Measurements from ENCODE around the gene SPATA4. TPM values are rescaled to one million over a fixed set of nuclear protein-coding genes. Genes with fewer than 3 reads are reported as not detected.
"Not testable (repeated sequence)": the region's sequence is repeated elsewhere in the genome, so short reads cannot be mapped to it uniquely, and the experiment has no call there.

Gene SPATA4
- not detected in 2 replicates for total RNA-seq (2014; rRNA removed; shearing (Covaris generic); ENCODE audit: low replicate concordance)

DNA sequence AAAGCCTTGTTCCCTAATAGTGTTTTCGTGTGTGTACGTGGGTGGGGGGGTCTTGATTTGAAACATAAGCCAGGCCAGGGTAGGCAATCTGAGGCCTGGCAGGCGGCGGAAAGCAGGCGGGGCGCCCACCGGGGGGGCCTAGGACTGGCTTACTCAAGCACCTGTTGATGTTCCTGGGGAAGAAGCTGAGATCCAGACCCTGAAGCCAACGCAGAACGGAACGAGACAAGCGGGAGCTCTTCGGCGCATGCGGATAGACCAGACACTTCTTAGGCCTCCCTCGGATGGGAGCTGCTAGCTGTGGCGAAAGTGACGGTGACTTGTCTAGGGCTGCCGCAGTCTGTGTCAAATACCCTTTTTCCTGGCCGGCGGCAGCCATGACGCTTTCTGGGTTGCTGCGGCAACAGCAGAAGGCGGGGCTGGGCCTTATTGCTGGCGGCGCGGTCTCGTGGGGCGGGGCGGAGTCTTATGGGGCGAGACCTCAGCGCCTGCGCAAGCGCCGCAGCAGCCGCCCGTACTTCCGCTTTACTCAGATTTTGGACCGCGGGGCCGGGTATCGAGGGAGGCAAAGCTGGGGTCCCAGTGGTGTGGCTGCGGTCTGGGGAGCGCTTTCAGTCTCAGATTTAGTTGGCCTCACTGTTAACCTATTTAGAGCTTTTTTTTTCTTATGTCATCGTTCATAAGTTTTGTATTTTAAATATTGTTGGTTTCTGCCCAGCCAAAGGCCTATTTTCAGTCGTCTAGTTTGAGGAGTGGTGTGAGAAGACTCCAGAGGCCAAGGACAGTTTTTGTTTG, at the start of gene SPATA4:
Gene SPATA4 (minus strand): TSS at position 402 of the 795 bp plus-strand sequence. CDS start 23 bp downstream, at position 379.
- DNase-seq = peak; percentile 88
- Histone ChIP-seq H3K27me3 (no peaks in the 10 kb centered on the region), H3K36me3 (no peaks in the 10 kb centered on the region), H3K4me3 (peak within 1 kb of the TSS; percentile 57), H3K9me3 (no peaks in the 10 kb centered on the region)

DNA sequence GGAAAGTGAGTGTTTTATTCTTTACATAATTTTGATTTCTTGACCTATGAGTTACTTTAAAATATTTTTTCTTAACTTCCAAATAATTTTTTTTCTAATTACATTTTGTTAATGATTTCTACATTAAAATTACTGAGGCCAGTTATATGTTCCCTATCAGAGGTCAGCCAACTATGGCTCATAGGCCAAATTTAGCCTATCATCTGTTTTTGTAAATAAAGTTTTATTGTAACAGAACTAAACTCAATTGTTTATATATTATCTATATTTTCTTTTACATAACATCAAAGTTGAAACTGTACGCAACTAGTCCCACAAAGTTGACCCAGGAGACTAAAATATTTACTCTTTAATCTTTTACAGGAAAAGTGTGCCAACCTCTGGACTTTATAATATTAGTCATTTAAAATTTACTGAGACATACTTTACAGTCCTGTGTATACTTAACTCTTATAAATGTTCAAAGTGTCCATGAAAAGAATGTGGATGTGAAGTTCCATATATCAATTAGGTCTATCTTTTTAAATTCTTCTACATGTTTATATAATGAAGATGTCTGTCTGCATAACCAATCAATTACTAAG, 47.5 kb upstream of the SPATA4 start:
- Histone ChIP-seq H3K36me3 (no peaks in the 10 kb centered on the region), H3K27me3 (no peaks in the 10 kb centered on the region), H3K4me3 (no peak overlapping the region), H3K9me3 (no peaks in the 10 kb centered on the region)
- DNase-seq = no peak

DNA sequence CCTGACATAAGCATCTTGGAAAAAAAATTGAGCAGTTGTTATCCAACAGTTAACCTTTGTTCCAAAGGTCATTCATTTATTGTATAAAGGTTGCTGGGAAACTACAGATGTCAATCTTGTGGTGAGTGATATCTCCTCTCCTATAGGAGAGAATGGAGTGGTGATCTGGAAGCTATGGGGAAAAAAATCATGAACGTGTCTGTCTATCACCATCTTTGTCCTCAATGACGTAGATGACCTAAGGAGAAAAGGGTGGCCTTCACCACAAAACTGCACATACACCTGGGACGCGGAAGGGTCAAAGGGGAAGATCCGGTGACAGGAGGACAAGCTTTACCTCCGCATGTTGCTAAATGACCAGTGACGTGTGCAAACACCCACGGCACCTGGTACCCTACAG, 46.3 kb upstream of the SPATA4 start:
- Histone ChIP-seq H3K27me3 (no peaks in the 10 kb centered on the region), H3K36me3 (no peaks in the 10 kb centered on the region), H3K9me3 (no peaks in the 10 kb centered on the region), H3K4me3 (no peak overlapping the region)
- no peak for DNase-seq

DNA sequence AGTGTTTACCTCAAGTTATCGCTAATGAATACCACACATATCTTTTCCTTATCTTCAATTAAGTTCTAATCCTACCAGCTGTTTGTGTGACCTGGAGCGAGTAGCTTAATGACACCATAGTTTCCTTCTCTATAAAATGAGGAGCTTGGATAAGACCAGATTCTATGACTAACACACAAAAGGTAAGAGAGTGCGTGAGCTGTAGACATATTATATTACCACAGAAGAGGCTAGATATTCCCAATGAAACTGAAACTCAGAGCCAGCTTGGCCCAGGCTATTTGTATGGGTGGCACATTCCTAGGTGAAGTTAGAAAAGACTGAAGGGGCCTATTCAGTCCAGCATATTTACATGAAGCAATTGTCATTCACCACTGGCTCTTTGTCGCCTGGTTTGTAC, 43.4 kb upstream of the SPATA4 start:
- Histone ChIP-seq H3K9me3 (no peaks in the 10 kb centered on the region), H3K4me3 (no peak overlapping the region), H3K36me3 (no peaks in the 10 kb centered on the region), H3K27me3 (no peaks in the 10 kb centered on the region)
- no peak for DNase-seq

DNA sequence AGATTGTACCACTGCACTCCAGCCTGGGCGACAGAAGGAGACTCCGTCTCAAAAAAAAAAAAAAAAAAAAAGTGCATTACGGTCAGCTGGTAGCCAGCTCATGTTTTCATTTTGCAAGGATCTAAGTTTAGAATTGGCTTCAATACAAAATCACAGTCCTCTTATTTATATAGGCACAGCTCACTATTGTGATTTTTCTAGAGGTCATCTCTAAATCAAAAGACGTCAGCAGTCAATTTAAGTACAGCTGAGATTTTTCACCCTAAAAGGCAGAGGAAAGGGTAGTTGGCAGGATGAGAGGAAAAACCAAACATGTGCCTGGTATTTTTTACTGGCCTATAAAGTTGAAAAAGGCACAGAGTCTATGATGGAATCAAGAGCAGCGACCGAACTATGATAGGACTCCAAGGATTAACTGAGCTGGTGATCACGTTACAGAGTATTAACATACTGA, 42.8 kb upstream of the SPATA4 start:
- DNase-seq = peak; percentile 1
- no peaks in the 10 kb centered on the region for H3K27me3 ChIP-seq
- H3K9me3 ChIP-seq = no peaks in the 10 kb centered on the region
- H3K4me3 ChIP-seq = no peak overlapping the region
- H3K36me3 ChIP-seq = no peaks in the 10 kb centered on the region

DNA sequence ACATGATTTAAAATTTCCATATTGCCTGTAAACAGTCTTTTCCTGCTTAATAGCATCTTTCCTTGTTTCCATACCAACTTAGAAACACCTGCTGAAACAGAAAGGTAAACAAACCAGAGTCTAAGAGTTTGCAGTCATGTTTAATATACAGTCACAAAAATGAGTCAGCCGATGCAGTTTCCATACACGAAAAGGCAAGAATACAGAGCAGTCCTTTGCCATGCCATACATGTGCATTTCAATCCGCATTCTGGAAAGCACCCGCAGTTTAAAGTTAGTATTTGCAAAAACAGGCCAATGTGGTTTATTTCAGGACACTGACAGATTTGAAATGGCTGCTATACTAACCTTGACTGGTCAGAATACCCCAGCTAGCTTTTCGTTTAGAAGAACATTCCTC, 41.6 kb upstream of the SPATA4 start:
- no peak overlapping the region for H3K4me3 ChIP-seq
- no peaks in the 10 kb centered on the region for H3K27me3 ChIP-seq
- H3K36me3 ChIP-seq = no peaks in the 10 kb centered on the region
- H3K9me3 ChIP-seq = no peaks in the 10 kb centered on the region
- DNase-seq = no peak

DNA sequence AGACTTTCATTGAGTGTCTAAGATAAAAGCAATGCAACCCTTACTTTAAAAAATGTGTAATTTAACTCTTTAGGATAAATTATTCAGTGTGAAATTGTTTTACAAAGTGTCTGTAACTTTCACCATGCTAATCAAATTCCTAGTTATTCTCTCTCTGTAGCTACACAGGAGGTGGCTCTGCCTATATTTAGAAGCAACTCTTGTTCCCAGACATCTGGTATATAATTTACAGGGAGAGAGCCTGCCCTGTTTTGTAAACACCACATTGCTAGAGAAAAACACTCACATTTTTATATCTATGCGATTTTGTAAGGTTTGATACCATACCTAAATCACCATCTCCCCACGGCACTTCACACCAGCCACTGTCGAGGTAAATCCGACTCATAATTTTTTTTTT, 35.5 kb upstream of the SPATA4 start:
- H3K9me3 ChIP-seq = no peaks in the 10 kb centered on the region
- no peak overlapping the region for H3K4me3 ChIP-seq
- H3K27me3 ChIP-seq = no peaks in the 10 kb centered on the region
- H3K36me3 ChIP-seq = no peaks in the 10 kb centered on the region
- no peak for DNase-seq

DNA sequence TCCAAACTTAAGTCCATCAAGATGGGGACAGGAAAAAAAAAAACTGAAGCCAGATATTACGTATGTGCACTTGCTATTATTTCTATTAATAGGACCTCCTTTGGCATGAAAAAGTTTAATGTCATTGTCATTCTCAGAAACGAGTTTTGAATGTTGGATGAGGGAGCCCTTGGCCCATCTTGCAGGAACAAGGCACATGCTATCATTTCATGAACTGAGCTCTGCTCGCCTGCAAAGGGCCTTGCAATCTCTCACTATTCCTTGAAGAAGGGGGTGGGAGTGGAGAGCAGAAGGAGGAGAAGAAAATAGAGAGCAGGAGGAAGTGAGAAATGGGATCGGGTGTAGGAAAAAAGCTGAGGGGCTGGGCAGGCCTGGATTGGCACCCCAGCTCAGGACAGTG, 34.3 kb upstream of the SPATA4 start:
- no peak overlapping the region for H3K4me3 ChIP-seq
- H3K36me3 ChIP-seq = no peaks in the 10 kb centered on the region
- no peaks in the 10 kb centered on the region for H3K27me3 ChIP-seq
- H3K9me3 ChIP-seq = no peaks in the 10 kb centered on the region
- no peak for DNase-seq

DNA sequence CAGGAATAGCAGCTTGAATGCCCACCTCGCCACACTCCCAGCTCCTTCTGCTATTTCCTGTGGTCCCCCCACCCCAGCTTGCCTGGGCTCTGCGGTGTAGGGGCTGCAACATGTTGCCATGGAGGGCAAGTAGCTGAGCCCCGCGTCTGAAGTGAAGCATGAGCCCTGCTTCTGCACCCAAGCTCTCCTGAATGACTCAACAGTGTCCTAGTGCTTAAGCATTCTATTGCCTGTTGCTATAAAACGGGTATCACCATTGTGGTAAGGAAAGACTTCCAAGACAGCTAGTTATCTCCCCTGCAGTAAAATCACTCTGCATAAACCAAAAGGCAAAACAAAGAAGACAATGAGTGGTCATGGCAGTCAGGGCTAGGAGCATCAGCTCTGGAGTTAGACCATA, 31.4 kb upstream of the SPATA4 start:
- no peak for DNase-seq
- H3K27me3 ChIP-seq = no peaks in the 10 kb centered on the region

DNA sequence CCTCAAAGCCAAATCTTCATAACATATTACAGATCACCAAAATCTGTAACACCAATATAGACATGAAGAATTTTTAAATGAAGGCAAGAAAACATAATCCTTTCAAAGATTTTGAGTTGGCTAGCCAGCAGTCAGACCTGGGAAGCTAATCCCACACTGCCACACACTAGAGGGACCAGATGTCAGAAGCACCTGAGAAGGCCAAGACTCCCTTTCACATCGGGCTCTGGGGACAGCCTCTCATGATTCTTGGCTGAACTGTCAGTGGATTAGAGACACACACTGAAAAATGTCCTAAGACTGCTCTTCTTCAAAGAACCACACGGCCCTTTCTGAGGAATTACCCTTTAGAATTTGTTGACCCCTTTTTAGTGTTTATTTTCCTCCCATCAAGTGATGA, 28.2 kb upstream of the SPATA4 start:
- no peaks in the 10 kb centered on the region for H3K27me3 ChIP-seq

More for the DNA sequence above, 31.4 kb upstream of the SPATA4 start:
- Histone ChIP-seq H3K36me3 (no peaks in the 10 kb centered on the region), H3K9me3 (no peaks in the 10 kb centered on the region), H3K4me3 (no peak overlapping the region)

DNA sequence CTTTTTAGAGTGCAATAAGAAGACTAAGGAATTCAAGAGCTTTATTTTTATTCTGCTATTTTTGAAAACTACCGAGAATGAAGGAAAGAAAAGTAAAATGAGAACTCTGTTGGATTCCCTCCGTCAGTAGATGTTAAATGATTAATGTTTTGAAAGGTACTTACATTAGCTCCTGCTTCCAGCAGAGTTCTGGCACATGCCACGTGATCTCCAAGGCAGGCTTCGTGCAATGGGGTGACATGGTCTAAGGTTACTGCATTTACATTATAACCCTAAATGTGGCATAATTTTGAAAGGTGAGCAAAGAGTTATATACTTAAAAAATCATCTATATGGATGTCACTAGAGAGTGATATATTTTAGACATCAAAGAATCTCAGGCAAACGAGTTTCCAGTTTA, 26.8 kb upstream of the SPATA4 start:
- no peaks in the 10 kb centered on the region for H3K9me3 ChIP-seq
- no peak overlapping the region for H3K4me3 ChIP-seq
- DNase-seq = no peak
- H3K36me3 ChIP-seq = no peaks in the 10 kb centered on the region
- no peaks in the 10 kb centered on the region for H3K27me3 ChIP-seq

More for the DNA sequence above, 28.2 kb upstream of the SPATA4 start:
- H3K36me3 ChIP-seq = no peaks in the 10 kb centered on the region
- no peak for DNase-seq
- no peak overlapping the region for H3K4me3 ChIP-seq
- no peaks in the 10 kb centered on the region for H3K9me3 ChIP-seq

DNA sequence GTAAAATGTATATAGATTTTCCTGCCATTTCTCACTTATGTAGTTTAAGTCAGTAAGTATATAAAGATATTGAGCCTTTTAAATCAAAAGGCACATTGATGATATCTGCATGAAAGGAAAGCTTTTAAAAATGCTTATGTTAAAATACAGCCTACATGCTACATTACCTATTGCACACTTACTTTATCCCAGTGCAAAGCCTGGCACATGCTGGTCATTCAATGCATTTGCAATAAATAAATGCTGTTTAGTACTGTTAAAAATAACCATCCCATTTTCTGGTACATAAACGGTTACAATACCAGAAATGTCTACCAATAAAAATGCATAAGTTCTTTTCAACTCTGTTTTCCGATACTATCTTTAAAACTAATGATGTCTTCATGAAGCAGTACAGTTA, 22.1 kb upstream of the SPATA4 start:
- no peak for DNase-seq
- H3K27me3 ChIP-seq = no peaks in the 10 kb centered on the region
- no peaks in the 10 kb centered on the region for H3K9me3 ChIP-seq
- no peaks in the 10 kb centered on the region for H3K36me3 ChIP-seq
- H3K4me3 ChIP-seq = no peak overlapping the region

DNA sequence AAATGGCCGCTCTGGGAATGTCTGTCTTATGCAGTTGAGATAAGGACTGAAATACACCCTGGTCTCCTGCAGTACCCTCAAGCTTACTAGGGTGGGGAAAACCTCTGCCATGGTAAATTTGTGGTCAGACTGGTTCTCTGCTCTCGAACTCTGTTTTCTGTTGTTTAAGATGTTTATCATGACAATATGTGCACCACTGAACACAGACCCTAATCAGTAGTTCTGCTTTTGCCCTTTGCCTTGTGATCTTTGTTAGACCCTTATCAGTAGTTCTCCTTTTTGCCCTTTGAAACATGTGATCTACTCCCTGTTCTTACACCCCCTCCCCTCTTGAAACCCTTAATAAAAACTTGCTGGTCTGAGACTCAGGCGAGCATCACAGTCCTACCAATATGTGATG, 17.0 kb upstream of the SPATA4 start:
- H3K4me3 ChIP-seq, H3K27me3 ChIP-seq, H3K36me3 ChIP-seq, DNase-seq, H3K9me3 ChIP-seq: not testable (repeated sequence)

DNA sequence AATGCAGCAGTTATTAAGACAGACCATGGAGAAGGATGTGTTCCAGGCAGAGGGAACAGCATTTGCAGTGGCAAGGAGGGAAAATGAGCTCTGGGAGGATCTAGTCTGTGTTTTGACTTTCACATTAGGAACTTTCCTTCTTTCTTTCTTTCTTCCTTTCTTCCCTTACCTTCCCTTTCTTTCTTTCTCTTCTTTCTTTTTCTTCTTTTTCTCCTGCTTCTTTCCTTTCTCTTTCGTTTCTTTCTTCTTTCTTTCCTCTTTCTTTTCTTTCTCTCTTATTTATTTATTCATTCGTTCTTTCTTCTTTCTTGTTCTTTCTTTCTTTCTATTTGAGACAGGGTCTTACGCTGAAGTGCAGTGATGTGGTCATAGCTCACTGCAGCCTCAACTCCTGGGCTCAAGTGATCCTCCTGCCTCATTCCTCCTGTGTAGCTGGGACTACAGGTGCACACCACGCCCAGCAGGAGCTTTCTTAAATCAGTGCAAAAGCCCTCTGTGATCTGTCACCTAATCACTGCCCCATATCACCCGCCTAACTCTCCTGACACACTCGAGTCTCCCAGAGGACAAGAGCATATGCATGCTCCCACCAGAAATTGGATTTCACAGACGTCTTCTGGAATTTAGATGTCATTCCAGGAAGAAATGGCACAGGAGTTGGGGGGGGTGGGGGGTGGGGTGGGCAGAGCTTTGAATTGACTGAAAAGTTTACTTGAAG, 15.4 kb upstream of the SPATA4 start:
- no peak for DNase-seq
- Histone ChIP-seq H3K27me3 (no peaks in the 10 kb centered on the region), H3K36me3 (no peaks in the 10 kb centered on the region), H3K4me3 (no peak overlapping the region), H3K9me3 (no peaks in the 10 kb centered on the region)

DNA sequence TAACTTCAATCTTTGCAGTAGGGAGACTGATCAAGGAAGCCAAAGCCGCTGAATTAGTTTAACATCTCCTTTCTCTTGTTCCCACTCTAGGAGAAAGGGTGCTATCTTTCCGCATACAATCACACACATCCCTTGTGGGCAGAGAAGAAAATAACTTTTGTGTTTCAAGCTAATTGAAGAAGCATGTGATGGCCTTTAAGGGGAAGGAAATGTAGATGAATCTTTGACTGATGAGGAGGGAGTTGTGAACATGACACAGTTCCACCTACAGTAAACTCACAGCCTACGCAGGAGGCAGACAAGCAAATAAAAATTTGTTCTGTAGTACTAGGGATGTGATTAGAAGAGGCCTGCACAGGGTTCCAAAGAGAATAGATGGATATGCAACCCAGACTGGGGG, 14.7 kb upstream of the SPATA4 start:
- DNase-seq = no peak
- no peaks in the 10 kb centered on the region for H3K36me3 ChIP-seq
- no peaks in the 10 kb centered on the region for H3K9me3 ChIP-seq
- H3K27me3 ChIP-seq = no peaks in the 10 kb centered on the region
- no peak overlapping the region for H3K4me3 ChIP-seq

DNA sequence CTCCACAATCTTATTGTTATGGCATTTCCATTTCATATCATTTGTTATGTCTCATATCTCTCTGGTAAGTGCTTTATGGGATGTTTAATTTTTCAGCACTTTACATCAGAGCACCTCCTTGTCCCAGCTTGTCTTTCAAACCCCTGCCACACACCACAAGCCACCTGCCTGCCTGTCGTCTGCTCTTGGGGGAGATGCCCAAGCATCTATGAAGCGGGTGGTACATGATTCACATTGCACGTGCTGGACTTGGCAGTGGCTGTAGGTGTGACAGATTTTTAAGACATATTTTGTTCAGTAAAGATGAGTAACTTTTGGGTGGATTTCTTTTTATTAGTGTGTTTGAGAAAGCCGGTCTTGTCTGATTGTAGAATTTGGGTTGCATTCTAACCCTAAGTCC, 14.2 kb upstream of the SPATA4 start:
- DNase-seq = no peak

DNA sequence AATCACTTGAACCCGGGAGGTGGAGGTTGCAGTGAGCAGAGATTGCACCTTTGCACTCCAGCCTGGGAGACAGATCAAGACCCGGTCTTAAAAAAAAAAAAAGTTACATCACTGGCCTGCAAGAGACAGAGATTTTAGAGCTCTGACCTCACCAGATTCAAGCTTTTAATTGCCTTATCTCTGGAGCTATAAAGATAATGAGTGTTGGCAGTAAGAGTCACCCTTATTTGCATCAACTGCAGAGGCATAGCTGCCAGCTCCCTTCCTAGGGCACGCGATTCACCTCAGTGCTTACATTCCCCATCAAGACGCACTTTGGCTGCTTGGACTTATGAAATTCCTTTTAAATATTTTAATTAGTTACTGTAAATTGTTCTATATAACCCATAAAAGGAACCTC, 12.5 kb upstream of the SPATA4 start:
- no peak overlapping the region for H3K4me3 ChIP-seq
- H3K27me3 ChIP-seq = no peaks in the 10 kb centered on the region
- no peaks in the 10 kb centered on the region for H3K36me3 ChIP-seq
- H3K9me3 ChIP-seq = no peaks in the 10 kb centered on the region
- DNase-seq = no peak

More for the DNA sequence above, 14.2 kb upstream of the SPATA4 start:
- Histone ChIP-seq H3K27me3 (no peaks in the 10 kb centered on the region), H3K36me3 (no peaks in the 10 kb centered on the region), H3K4me3 (no peak overlapping the region), H3K9me3 (no peaks in the 10 kb centered on the region)

All from MG63 (cell line).